NCI-H2029 treated with DMSO at 0.1 percent for 48 hours (cell line): Measurements from ENCODE around the gene HOXD8.

Experiments used
- DNase-seq: peaks from one replicate; lab custom pipeline; 2025; lab: John Stamatoyannopoulos, UW

The HOXD8 gene

DNA sequence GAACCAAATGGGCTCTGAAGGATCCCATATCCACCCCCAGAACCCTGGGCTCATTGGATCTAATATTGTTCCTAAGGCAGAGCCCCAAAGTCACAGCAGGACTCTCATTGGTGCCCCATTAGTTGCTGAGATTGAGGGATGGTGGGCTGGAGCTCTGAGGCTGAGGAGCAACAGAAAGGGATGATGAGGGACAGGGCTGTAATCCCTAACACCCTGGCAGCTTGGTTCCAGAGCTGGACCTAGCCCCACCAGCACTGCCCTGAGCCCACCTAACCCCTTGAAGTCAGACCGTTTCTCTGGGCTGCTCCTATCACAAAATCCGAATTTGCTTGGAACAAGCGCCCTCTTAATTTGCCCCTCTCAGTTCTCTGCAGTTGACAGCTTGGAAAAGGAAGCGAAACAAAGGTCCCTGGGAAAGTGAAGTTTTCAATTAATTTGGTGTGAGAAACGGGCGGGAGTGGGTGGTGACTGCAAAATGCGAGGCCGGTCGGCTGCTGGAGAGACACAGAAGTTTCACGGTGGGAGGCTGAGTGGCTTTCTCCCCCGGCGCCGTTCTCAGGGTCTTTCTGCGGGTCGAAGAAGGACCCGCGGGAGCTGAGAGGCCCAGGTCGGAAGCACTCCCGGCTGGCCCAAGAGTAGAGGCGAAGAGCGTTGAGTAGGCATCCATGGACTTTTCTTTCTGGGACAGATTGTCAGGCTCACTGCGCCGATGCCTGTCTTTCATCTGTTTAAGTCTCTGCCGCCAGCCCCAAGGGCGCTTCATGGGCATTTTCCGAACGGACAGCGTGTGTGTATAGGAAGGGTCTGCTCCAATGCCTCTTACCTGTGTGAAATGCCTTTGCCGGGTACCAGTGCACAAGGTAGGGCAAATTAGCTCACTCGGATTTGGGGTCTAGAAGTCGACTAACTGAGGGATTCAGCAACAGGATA, 37.9 kb upstream of the HOXD8 start:
- no peak for DNase-seq

DNA sequence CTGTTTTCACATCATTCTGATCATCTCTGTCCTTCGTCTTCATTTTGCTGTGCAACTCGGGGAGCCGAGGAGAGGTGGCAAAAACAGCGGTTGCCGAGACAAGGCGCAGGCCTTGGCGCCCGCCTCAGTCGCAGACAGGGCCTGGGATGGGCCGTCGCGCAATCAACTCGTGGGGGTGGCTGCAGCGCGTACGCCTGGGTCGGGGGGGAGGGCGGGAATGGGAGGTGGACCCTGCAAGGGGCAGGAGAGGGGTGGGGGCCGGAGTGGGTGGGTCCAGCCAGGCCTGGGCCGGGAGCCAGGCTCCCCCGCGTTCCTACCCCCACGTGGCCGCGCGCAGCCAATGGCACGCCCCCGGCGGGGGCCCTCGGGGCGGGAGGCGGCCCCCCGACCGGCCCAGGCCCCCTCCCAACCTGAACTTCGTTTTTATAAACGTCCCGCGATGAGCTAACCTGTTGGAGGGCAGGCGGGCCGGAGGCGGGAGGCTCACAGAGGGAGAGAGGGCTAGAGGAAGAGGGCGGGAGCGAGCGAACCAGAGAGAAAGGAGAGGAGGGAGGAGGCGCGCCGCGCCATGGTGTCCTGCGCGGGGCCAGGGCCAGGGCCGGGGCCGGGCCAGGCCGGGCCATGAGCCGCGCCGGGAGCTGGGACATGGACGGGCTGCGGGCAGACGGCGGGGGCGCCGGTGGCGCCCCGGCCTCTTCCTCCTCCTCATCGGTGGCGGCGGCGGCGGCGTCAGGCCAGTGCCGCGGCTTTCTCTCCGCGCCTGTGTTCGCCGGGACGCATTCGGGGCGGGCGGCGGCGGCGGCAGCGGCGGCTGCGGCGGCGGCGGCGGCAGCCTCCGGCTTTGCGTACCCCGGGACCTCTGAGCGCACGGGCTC, 37.0 kb upstream of the HOXD8 start, which contains the start of gene HOXD13:
TSS of gene HOXD13 (plus strand) at position 452 of the 875 bp plus-strand sequence. CDS start at position 622, 170 bp downstream.
- DNase-seq = no peak

DNA sequence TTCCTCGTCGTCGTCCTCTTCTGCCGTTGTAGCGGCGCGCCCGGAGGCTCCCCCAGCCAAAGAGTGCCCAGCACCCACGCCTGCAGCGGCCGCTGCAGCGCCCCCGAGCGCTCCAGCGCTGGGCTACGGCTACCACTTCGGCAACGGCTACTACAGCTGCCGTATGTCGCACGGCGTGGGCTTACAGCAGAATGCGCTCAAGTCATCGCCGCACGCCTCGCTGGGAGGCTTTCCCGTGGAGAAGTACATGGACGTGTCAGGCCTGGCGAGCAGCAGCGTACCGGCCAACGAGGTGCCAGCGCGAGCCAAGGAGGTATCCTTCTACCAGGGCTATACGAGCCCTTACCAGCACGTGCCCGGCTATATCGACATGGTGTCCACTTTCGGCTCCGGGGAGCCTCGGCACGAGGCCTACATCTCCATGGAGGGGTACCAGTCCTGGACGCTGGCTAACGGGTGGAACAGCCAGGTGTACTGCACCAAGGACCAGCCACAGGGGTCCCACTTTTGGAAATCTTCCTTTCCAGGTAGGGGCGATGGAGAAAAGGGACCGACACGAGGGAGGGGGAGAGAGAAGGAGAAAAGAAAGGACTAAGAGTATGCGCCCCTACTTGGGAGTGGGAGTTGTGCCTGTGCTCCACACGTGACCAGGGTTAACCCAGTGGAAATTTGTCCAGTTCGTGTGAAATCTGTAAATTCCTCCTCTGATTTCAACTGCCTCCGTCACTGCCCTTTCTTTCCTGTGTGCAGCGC, 36.2 kb upstream of the HOXD8 start:
- no peak for DNase-seq

DNA sequence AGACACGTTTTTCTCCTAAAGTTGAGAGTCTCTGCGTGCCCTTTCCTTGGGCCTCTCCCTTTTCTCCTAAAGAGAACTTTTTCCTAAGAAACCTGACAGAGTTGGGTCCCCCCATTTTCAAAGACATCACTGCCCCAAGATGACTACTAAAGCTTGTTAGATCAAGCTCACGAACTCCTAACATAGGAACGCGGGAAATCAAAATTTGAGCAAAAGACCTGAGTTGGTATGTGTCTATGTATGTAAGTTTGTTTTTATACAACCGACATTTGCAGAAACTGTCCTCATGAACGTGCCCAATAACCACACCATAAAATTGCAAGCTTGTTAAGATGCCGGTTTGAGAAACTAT, 35.6 kb upstream of the HOXD8 start:
- no peak for DNase-seq

DNA sequence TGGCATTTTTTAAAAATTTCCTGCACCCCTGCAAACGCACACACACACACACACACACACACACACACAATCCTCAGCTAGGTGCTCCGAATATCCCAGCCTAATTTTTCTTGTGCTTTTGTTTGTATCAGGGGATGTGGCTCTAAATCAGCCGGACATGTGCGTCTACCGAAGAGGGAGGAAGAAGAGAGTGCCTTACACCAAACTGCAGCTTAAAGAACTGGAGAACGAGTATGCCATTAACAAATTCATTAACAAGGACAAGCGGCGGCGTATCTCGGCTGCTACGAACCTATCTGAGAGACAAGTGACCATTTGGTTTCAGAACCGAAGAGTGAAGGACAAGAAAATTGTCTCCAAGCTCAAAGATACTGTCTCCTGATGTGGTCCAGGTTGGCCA, 35.2 kb upstream of the HOXD8 start:
- DNase-seq = no peak

DNA sequence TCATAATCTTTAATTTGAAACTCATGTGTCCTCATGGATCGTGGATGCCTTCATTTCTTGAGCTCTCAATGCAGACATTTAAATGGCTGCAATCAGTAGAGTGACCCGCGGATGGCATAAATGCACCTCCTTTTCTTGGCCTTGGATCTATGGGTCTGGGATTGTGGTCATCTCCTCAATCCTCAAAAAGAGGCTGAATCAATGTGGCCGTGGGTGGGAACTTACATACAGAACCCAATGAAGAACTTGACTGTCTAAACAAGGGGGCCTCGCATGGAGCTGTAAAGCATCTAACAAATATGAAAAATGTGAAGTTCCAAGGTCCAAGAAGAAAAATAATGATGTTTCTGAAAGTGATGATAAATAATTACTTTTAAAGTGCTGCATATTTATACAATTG, 34.1 kb upstream of the HOXD8 start:
- DNase-seq = no peak

DNA sequence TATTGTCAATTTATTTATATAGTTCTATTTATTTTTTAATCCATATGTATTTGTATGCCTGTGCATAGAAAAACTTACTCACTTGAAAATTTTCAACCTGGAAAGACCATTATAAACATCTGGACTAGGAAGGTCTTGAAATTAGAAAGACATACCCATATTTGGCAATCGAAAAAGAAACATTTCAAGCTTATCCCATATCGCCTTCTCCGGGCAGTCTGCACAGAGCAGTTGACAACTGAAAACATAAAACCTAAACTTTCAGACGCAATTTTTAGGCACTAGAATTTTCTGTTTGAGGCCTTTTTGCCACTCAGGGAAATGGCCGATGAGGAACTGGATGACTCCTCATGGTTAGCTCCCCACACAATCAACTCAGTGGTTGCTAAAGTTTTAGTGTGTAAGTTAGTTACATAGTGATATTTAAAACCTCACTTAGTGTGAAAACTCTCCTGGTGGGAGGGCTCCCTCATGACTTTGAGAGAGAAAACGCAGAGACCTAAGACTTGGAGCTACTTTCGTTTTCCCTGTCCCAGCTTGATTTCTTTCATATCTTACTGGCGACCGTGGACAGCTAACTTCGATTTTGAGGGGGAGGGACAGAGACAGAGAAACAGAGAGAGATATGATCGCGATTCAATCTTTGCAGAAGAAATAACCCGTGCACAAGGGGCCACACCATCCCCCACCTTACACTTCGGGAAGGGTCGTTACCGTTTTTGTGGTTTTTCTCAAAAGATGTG, 33.1 kb upstream of the HOXD8 start:
- no peak for DNase-seq

DNA sequence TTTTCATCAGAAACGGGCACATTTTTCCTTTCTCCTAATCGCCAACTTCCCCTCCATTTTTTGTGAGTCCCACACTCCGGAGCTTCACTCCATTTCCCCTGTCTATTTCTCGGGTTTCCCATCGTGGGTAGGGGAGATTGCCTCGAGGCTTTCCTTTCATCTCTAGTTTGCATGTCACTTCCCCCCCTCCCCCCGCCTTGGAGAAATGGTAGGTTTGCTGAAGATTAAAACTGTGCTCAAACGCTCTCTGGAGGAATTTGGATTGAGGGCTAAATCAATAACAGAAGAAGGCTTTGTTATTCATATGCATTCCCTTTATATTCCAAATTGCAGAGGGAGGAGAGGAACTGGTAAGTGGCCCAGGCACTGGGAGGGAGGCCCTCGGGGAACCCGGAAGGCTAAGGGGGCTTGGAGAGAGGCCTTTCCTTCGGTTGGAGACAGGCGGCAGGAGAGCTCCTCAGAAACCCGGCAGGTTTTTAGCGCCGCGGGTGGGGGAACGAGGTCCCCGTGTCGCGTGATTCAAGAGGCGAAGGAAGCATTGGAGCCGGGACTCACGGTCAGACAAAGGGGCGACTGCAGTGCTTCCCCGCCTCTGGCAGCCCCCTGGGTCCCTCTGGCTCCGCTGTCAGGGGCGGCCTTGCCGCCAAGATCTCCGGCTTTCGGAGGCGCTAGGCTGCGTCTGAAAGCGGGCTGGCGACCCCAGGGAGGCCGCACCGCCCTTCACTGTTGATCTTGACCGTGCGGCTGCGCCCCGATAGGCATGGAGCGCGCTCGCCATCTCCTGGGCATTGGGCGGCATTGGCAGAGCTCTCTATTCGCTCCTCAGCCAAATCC, 32.3 kb upstream of the HOXD8 start:
- DNase-seq = no peak

DNA sequence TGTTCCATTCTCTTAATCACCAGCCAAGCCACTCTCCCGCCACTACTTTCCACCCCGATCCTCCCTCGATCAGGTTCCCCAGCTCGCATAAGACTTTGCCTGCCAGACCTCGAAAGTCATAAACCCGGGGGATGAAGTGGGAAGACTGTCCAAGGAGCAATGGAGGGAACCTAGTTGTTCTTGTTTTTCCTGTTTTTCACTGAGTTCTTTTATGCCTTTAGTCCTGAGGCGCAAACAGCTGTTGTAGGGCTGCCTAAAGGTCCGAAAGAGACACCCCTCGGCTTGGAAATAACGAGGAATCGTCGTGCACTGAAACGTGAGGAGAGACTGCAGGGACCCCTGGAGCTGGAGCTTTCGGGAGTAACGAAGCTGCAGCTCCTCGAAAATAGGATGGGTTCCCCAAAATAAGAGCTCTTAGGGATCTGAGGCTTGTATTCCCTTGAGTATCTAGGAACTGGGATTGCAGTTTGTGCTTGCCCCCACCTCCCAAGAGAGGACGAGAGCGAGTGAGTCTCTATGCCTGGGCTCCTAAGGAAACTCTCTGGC, 31.6 kb upstream of the HOXD8 start:
- peak; percentile 73 for DNase-seq

DNA sequence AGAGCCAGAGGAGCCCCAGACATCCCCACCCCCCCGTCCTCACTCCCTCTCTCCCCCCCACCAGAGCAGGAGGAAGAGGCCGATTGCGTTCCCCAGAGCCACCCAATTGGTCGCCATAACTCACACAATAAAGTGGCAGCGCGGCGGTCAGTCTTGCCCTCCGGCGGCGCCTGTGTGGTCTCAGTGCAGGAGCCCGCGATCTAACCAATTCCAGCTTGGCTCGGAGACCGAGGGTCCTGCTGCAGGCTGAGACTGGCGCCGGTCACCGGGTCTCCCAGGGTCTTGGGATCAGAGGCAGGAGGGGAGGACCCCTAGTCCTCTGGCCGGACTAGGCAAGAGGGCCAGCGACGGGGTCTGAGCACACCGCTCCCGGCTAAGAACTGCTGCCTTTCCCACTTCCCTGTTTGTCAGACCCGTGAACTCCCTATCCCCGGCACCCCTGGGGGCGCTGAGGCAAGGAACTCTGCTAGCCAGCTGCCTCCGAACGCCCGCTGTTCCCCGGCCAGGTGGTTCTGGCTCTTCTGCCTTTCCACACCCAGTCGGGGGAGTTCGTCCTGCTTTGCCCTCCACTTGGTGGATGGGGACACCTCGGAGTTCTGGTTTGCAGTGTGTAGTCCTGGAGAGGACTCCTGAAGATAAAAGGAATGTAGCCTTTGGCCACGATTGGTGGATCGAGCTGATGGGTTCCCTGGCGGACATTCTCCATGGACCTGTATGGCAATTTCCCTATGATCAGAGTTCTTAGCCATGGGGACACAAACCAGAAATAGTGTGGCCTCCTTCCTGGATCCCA, 30.9 kb upstream of the HOXD8 start:
- DNase-seq = no peak

DNA sequence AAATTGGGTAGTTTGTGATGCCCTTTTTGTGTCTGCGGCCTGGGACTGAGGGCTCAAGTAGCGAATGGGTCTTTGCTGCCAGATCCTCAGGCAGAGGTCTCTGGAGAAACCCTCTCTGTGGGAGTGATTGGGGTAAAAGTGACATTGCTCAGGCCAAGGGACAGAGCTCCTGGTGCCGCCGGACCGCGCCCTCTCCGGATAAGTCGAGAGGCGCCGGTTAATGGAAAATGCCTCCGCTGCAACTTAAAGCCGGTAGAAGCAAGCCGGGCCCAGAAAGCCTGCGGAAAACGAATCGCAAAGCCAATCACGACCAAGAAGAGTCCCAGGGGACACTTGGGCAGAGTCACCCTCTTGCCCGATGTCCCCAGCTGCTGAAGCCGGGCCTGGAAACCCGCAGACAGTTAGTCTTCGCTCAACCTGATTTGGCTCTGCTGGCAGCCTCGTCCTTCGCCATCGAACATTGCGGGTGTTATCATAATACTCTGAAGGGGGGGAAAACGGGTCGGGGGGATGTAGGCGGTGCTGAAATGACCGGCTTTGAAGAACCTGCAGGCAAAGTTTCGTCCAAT, 30.3 kb upstream of the HOXD8 start:
- DNase-seq = no peak

DNA sequence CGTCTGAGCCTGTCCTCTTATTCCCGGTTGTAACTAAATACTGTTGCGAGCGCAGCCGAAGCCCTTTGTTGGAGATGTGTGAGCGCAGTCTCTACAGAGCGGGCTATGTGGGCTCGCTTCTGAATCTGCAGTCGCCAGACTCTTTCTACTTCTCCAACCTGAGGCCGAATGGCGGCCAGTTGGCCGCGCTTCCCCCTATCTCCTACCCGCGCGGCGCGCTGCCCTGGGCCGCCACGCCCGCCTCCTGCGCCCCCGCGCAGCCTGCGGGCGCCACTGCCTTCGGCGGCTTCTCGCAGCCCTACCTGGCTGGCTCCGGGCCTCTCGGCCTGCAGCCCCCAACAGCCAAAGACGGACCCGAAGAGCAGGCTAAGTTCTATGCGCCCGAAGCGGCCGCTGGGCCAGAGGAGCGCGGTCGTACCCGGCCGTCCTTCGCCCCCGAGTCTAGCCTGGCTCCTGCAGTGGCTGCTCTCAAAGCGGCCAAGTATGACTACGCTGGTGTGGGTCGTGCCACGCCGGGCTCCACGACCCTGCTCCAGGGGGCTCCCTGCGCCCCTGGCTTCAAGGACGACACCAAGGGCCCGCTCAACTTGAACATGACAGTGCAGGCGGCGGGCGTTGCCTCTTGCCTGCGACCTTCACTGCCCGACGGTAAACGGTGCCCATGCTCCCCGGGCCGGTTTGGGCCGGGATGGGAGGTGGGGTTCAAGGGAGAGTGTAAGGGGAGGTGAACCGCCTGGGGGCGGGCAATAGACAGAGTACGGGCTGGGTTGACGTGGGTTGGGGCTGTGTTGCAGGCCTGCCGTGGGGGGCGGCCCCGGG, 29.6 kb upstream of the HOXD8 start, which contains the start of gene HOXD12:
TSS of gene HOXD12 (plus strand) at position 68 of the 819 bp plus-strand sequence. CDS start at position 75, 7 bp downstream.
- DNase-seq = no peak

DNA sequence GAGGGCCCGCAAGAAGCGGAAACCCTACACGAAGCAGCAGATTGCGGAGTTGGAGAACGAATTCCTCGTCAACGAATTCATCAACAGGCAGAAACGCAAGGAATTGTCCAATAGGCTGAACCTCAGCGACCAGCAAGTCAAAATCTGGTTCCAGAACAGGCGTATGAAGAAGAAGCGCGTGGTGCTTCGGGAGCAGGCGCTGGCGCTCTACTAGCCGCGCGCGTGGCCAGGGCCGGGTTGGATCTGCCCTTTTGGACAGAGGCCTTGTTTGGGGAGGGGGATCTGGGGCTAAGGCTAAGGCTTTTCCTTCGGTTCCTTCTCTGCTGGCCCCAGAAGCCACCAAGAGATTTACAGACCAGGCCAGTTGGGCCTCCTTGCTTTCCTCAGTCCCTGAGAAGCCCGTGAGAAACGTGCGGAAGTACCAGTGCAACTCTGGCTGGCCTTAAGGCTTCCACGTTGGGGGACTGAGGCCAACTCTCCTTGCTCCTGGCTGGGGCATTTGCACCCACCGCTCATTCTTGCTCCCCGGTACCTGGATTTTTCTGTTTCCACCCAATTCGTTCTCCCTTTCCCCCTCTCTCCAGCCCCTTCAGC, 28.9 kb upstream of the HOXD8 start:
- no peak for DNase-seq

DNA sequence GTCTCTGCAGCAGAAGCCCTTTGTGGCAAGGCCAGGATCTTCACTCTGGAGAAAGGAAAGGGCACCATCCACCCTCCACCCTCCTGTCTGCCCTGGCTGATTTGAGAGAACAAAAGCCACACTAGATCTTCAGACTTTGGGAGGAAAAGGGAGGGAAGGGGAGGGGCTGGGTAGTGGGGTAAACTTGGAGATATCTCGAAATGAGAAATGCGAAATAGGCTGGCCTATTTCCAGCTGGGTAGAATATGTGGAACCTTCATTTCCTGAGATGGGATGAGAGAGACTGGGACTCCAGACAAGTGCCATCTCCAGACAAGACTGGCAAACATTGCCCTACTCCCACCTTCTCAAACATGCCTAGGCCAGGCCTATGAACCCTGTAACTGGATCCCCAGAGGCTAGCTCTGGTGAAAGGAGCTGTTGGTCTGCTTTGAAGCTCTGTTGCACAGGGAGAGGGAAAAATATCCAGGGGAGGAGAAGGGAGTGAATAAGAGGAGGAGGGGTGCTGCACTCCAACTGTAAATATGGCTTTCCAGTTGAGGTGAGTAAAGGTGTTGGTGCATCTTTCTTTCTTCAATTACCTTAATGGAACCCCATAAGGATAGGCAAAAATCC, 28.2 kb upstream of the HOXD8 start:
- DNase-seq = no peak

DNA sequence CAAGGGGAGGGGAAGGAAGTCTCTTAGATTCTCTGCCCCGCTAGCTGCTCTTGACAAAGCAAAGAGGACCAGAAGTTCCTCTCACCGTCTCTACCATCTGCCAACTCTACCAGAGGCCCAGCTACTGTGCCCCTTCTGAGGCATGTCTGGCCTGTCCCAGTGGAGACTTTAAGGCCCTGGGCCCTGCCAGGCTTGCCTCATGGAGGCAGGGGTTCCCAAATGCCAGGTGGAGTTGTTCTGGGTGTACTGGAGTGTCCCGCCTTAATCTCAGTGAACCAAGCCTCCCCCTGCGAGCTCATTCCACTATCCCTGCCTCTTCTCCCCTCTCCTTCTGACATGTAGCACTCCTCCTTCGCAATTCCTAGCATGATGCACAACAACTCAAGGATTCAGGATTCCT, 27.7 kb upstream of the HOXD8 start:
- no peak for DNase-seq

DNA sequence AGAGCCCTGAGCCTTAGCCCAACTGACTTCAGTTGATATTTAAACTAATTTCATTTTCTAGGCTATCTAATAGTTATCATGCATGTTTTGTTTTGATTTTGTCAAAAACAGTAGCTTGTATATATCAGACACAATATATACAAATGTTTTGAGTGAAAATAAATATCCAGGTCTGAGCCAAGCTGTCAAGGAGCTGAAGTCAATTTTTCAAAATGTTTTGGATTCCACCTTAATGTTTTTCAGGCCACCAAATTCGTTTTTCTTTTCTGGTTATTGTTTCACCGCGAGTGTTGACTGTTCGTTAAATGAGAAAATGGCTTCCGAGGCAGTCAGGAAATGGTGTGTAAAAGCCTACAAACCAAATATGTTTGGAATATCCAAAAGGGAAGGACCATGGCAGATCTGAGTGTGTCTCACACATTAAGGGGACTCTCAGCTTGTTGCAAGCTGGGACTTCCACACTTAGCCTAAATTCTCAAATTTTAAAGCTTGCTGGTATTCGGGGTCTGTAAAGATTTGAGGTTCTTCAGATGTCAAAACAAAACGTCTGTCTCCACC, 27.1 kb upstream of the HOXD8 start:
- no peak for DNase-seq

DNA sequence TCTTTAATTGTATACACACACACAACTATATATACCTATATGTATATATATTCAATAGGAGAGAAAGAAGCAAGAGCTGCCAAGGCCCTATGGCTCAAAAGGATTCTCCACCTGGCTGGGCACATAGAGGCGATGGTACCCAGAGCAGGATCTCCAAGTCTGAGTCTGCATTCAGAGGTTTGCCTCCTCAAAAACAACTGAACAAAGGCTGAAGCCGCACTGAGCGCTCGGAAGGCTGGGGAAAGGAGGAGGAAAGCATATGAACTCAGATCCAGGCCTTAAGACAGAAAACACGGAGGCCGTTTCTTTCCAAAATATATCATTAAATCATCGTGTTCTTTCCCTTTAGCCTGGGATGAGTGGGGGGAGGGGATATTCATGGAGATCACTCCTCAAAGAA, 26.3 kb upstream of the HOXD8 start:
- no peak for DNase-seq
